Measurements from ENCODE around the gene CATSPERB. TPM values are rescaled to one million over a fixed set of nuclear protein-coding genes. Genes with fewer than 3 reads are reported as not detected.

The CATSPERB gene
- polyA plus RNA-seq, 1 donor (not counting 4 experiments of a cell fraction or from before 2014, with no cell fraction given) = 1.1 TPM

- DNase-seq (ENCODE audit: low read depth, low spot score) = no peak
- H3K79me2 ChIP-seq (ENCODE audit: control insufficient read depth, insufficient read depth, low read length) = no peaks in the 10 kb centered on the region
- no peaks in the 10 kb centered on the region for H3K9me3 ChIP-seq (ENCODE audit: control insufficient read depth, low read depth, low read length)
- FAIRE-seq = no peak
- H2AFZ ChIP-seq (ENCODE audit: control insufficient read depth, low read length) = no peak overlapping the region
- no peak overlapping the region for H3K9ac ChIP-seq (ENCODE audit: control insufficient read depth, extremely low read depth, insufficient read depth, low read length)
- no peaks in the 10 kb centered on the region for H3K27me3 ChIP-seq (ENCODE audit: control insufficient read depth, extremely low read depth, insufficient read depth, low read length)
- no peaks in the 10 kb centered on the region for H3K4me1 ChIP-seq (ENCODE audit: control insufficient read depth, extremely low read depth, insufficient read depth, low read length)
- H3K27ac ChIP-seq (ENCODE audit: control insufficient read depth, insufficient read depth, low read length) = no peak overlapping the region
- H3K4me2 ChIP-seq (ENCODE audit: control insufficient read depth, extremely low read depth, insufficient read depth, low read depth, low read length) = no peak overlapping the region
- no peaks in the 10 kb centered on the region for H4K20me1 ChIP-seq (ENCODE audit: control insufficient read depth, extremely low read depth, insufficient read depth, low read length)
- no peaks in the 10 kb centered on the region for H3K36me3 ChIP-seq (ENCODE audit: control insufficient read depth in 2 of 2, extremely low read depth in 1 of 2, insufficient read depth in 2 of 2, low read length in 2 of 2)
- H3K9me1 ChIP-seq (ENCODE audit: control insufficient read depth, extremely low read depth, insufficient read depth, low read length) = no peaks in the 10 kb centered on the region
- no peak overlapping the region for H3K4me3 ChIP-seq (ENCODE audit: control insufficient read depth in 2 of 3, extremely low read depth in 1 of 3, insufficient read depth in 2 of 3, low read depth in 1 of 3, low read length in 3 of 3)
- TF ChIP-seq CTCF (optimal IDR thresholded peaks at IDR 0.05 in 1 of 3, IDR thresholded peaks at IDR 0.05 in 1 of 3, conservative IDR thresholded peaks at IDR 0.05 in 1 of 3; ENCODE audit: extremely low read depth in 1 of 3, insufficient read depth in 2 of 3, low read length in 3 of 3) (no peak), EZH2 (IDR thresholded peaks at IDR 0.05; ENCODE audit: low read length) (no peak)
- dilution Hi-C loops (cut with MboI; ENCODE audit: extremely low pct_ligation_motif_present, low sequenced_read_pairs) = no loop called here
Observed at GRCh38 chr14:91728616-91729183, 3.2 kb downstream of the CATSPERB start.

- H3K27me3 ChIP-seq (ENCODE audit: control insufficient read depth, extremely low read depth, insufficient read depth, low read length) = no peaks in the 10 kb centered on the region
- DNase-seq (ENCODE audit: low read depth, low spot score) = no peak
Observed at GRCh38 chr14:91727121-91727520, 4.8 kb downstream of the CATSPERB start.

More at GRCh38 chr14:91727121-91727520, 4.8 kb downstream of the CATSPERB start:
- no peak overlapping the region for H3K4me3 ChIP-seq (ENCODE audit: control insufficient read depth in 2 of 3, extremely low read depth in 1 of 3, insufficient read depth in 2 of 3, low read depth in 1 of 3, low read length in 3 of 3)
- no peak overlapping the region for H3K9ac ChIP-seq (ENCODE audit: control insufficient read depth, extremely low read depth, insufficient read depth, low read length)
- no peaks in the 10 kb centered on the region for H3K79me2 ChIP-seq (ENCODE audit: control insufficient read depth, insufficient read depth, low read length)
- H3K27ac ChIP-seq (ENCODE audit: control insufficient read depth, insufficient read depth, low read length) = no peak overlapping the region
- no peaks in the 10 kb centered on the region for H4K20me1 ChIP-seq (ENCODE audit: control insufficient read depth, extremely low read depth, insufficient read depth, low read length)
- H3K36me3 ChIP-seq (ENCODE audit: control insufficient read depth in 2 of 2, extremely low read depth in 1 of 2, insufficient read depth in 2 of 2, low read length in 2 of 2) = no peaks in the 10 kb centered on the region
- dilution Hi-C loops (cut with MboI; ENCODE audit: extremely low pct_ligation_motif_present, low sequenced_read_pairs) = no loop called here
- FAIRE-seq = no peak
- no peak for TF ChIP-seq CTCF (optimal IDR thresholded peaks at IDR 0.05 in 1 of 3, IDR thresholded peaks at IDR 0.05 in 1 of 3, conservative IDR thresholded peaks at IDR 0.05 in 1 of 3; ENCODE audit: extremely low read depth in 1 of 3, insufficient read depth in 2 of 3, low read length in 3 of 3)
- no peak overlapping the region for H2AFZ ChIP-seq (ENCODE audit: control insufficient read depth, low read length)
- no peaks in the 10 kb centered on the region for H3K9me1 ChIP-seq (ENCODE audit: control insufficient read depth, extremely low read depth, insufficient read depth, low read length)
- no peak overlapping the region for H3K4me2 ChIP-seq (ENCODE audit: control insufficient read depth, extremely low read depth, insufficient read depth, low read depth, low read length)
- H3K4me1 ChIP-seq (ENCODE audit: control insufficient read depth, extremely low read depth, insufficient read depth, low read length) = no peaks in the 10 kb centered on the region
- no peaks in the 10 kb centered on the region for H3K9me3 ChIP-seq (ENCODE audit: control insufficient read depth, low read depth, low read length)

Measured in keratinocyte (primary cell).